ENCODE data around the gene PATJ. TPM values are rescaled to one million over a fixed set of nuclear protein-coding genes. Genes with fewer than 3 reads are reported as not detected.

The PATJ gene
- total RNA-seq, 1 experiment from 2014 or later, result 28.7 TPM

DNA sequence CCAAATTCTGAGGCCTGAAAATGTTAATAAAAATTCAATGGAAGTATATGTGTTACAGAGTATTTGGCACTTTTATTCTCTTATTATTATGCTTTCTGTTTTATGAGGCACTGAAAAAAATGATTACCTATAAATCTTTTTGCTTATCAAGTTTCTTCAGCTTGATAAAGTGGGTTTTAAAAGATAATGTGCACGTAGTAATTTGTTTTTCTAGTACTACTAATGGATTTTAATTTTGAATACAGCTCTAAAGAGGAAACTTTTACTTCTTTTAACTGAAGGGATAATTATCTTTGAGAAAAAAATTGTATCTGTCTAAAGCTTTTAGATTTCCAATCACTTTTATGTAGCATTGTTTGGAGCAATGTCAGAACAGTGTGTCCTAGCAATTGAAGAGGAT is 241.0 kb downstream of the PATJ start:
- Histone ChIP-seq H3F3A (ENCODE audit: low read length, unreplicated experiment) (no peaks in the 10 kb centered on the region), H3K36me3 (ENCODE audit: low read depth, low read length) (no peaks in the 10 kb centered on the region), H3K4me1 (ENCODE audit: insufficient read depth, low read length) (no peaks in the 10 kb centered on the region), H3K4me3 (ENCODE audit: low read length) (no peak overlapping the region), H3K9ac (ENCODE audit: low read length) (no peak overlapping the region), H3K27ac (ENCODE audit: low read length) (no peak overlapping the region), H3K79me2 (ENCODE audit: low read length) (no peaks in the 10 kb centered on the region), H3K4me2 (ENCODE audit: low read length) (no peak overlapping the region), H3K9me3 (ENCODE audit: low read length) (no peaks in the 10 kb centered on the region), H4K20me1 (ENCODE audit: low read length) (no peaks in the 10 kb centered on the region), H3K9me2 (replicated peaks; ENCODE audit: low read length) (no peaks in the 10 kb centered on the region), H3K27me3 (ENCODE audit: low read length) (no peaks in the 10 kb centered on the region), H2AFZ (ENCODE audit: low read length) (no peak overlapping the region)
- ATAC-seq (no peak), DNase-seq (no peak)
- CTCF ChIA-PET, result no interaction called here
- no TSS peak for BruUV-seq (replicated peaks)
- TF ChIP-seq CTCF (conservative IDR thresholded peaks at IDR 0.05; ENCODE audit: low read depth, low read length) (no peak), EZH2phosphoT487 (IDR thresholded peaks at IDR 0.05; ENCODE audit: borderline replicate concordance, low read length) (no peak), EZH2 (IDR thresholded peaks at IDR 0.05; ENCODE audit: low read length, unreplicated experiment) (no peak)
- intact Hi-C loops (cut with micrococcal nuclease), result no loop called here
- POLR2A ChIA-PET (ENCODE audit: unreplicated experiment), result no interaction called here

- Histone ChIP-seq H3K9me3 (ENCODE audit: low read length) (no peaks in the 10 kb centered on the region), H3F3A (ENCODE audit: low read length, unreplicated experiment) (no peaks in the 10 kb centered on the region), H3K27ac (ENCODE audit: low read length) (no peak overlapping the region), H3K36me3 (ENCODE audit: low read depth, low read length) (no peaks in the 10 kb centered on the region), H3K27me3 (ENCODE audit: low read length) (no peaks in the 10 kb centered on the region), H3K9me2 (replicated peaks; ENCODE audit: low read length) (no peaks in the 10 kb centered on the region), H3K4me3 (ENCODE audit: low read length) (no peak overlapping the region), H2AFZ (ENCODE audit: low read length) (no peak overlapping the region), H3K9ac (ENCODE audit: low read length) (no peak overlapping the region), H3K79me2 (ENCODE audit: low read length) (no peaks in the 10 kb centered on the region), H3K4me1 (ENCODE audit: insufficient read depth, low read length) (peaks cover 22% of the 10 kb centered on the region), H4K20me1 (ENCODE audit: low read length) (no peaks in the 10 kb centered on the region), H3K4me2 (ENCODE audit: low read length) (no peak overlapping the region)
- ChIA-PET POLR2A (ENCODE audit: unreplicated experiment) (no interaction called here), CTCF (no interaction called here)
- ATAC-seq, result no peak
- no peak for DNase-seq
- TF ChIP-seq EZH2 (IDR thresholded peaks at IDR 0.05; ENCODE audit: low read length, unreplicated experiment) (no peak), EZH2phosphoT487 (IDR thresholded peaks at IDR 0.05; ENCODE audit: borderline replicate concordance, low read length) (no peak)
- no TSS peak for BruUV-seq (replicated peaks)
- intact Hi-C loops (cut with micrococcal nuclease), result no loop called here
These were observed 250.0 kb downstream of the PATJ start for GRCh38 chr1:61992257-61992656.

DNA sequence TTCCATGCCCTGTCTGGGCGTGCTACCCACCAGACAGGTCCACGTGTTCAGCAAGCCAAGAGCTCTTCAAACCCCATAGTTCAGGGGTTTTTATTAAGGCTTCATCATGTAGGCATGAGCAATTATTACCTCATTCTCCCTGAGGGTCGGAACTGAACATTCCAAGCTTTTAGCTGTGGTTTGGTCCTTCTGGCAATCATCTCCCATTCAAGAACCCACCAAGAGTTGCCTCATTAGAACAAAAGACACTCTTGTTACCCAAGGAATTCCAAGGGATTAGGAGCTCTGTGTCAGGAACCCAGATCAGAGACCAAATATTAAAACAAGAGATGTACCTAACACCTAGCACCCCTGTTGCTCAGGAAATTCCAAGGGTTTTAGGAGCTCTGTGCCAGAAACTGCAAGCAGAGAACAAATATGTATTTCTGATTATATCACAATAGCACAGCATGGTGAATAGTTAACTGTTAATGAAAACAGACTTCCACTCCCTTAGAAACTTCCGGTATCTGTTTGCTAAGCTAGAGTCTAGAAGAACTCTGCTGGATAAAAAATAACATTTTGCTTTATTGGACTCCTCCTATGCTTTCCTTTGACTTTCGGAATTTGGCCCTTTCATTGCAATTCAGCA is 251.2 kb downstream of the PATJ start:
- Histone ChIP-seq H3K9me3 (ENCODE audit: low read length) (no peaks in the 10 kb centered on the region), H4K20me1 (ENCODE audit: low read length) (no peaks in the 10 kb centered on the region), H3K79me2 (ENCODE audit: low read length) (no peaks in the 10 kb centered on the region), H3K4me2 (ENCODE audit: low read length) (no peak overlapping the region), H3K27me3 (ENCODE audit: low read length) (no peaks in the 10 kb centered on the region), H3K27ac (ENCODE audit: low read length) (peak overlapping the region; percentile 42), H3K4me3 (ENCODE audit: low read length) (no peak overlapping the region), H3K4me1 (ENCODE audit: insufficient read depth, low read length) (peaks cover 22% of the 10 kb centered on the region), H2AFZ (ENCODE audit: low read length) (no peak overlapping the region), H3F3A (ENCODE audit: low read length, unreplicated experiment) (no peaks in the 10 kb centered on the region), H3K36me3 (ENCODE audit: low read depth, low read length) (no peaks in the 10 kb centered on the region), H3K9me2 (replicated peaks; ENCODE audit: low read length) (no peaks in the 10 kb centered on the region), H3K9ac (ENCODE audit: low read length) (no peak overlapping the region)
- peak; percentile 71 for ATAC-seq
- ChIA-PET CTCF (interaction anchor here (0.5 kb wide), 1 partner anchor 16 kb away, joined by 3 read pairs; no protein-coding TSS in a partner anchor), POLR2A (ENCODE audit: unreplicated experiment) (no interaction called here)
- intact Hi-C loops (cut with micrococcal nuclease), result no loop called here
- BruUV-seq (replicated peaks), result no TSS peak
- TF ChIP-seq EZH2 (IDR thresholded peaks at IDR 0.05; ENCODE audit: low read length, unreplicated experiment) (no peak), CTCF (conservative IDR thresholded peaks at IDR 0.05; ENCODE audit: low read depth, low read length) (no peak), EZH2phosphoT487 (IDR thresholded peaks at IDR 0.05; ENCODE audit: borderline replicate concordance, low read length) (no peak)
- peak; percentile 84 for DNase-seq
